OCI-LY3 (cell line): Measurements from ENCODE around the gene SH3RF3.

Experiments
- CTCF ChIP-seq: fragments of 200-600, 300-600 bp; sonication (generic); IDR thresholded peaks from 2 replicates; pipeline ENCODE4 v1.5.1; 2014; ENCODE audit warnings: antibody characterized with exemption, low read length, low read depth
- EZH2phosphoT487 ChIP-seq: fragments of 200-600 bp; shearing (Covaris generic); IDR thresholded peaks from 2 replicates; pipeline ENCODE4 v1.6.1; 2018; ENCODE audit warnings: antibody characterized with exemption, mixed run types, low read depth

- TF ChIP-seq CTCF, result no peak
- TF ChIP-seq EZH2phosphoT487, result no peak
Measured at GRCh38 chr2:109350526-109350925, 221.5 kb downstream of the SH3RF3 start.
